SK-N-DZ (cell line): Measurements from ENCODE around the gene ZDHHC14.

Source experiments
- DNase-seq: peaks from one replicate; pipeline ENCODE4 v3.0.0-alpha.2; 2015; ENCODE audit warnings: low spot score

ZDHHC14 gene

GRCh38 chr6:157596461-157596860 lies 215.5 kb downstream of the ZDHHC14 start:
- no peak for DNase-seq

- no peak for DNase-seq
Measured at GRCh38 chr6:157596886-157597285, 215.9 kb downstream of the ZDHHC14 start.

- DNase-seq = peak; percentile 37
Measured at GRCh38 chr6:157597461-157598312, 216.7 kb downstream of the ZDHHC14 start.

- no peak for DNase-seq
Measured at GRCh38 chr6:157599191-157599590, 218.2 kb downstream of the ZDHHC14 start.

GRCh38 chr6:157600807-157601206 lies 219.8 kb downstream of the ZDHHC14 start:
- DNase-seq = no peak

- DNase-seq = no peak
Measured at GRCh38 chr6:157602521-157603295, 221.7 kb downstream of the ZDHHC14 start.

- DNase-seq = no peak
Measured at GRCh38 chr6:157603314-157603940, 222.4 kb downstream of the ZDHHC14 start.

- no peak for DNase-seq
Measured at GRCh38 chr6:157603971-157604370, 223.0 kb downstream of the ZDHHC14 start.

GRCh38 chr6:157604816-157605215 lies 223.8 kb downstream of the ZDHHC14 start:
- DNase-seq = no peak

GRCh38 chr6:157605484-157605883 lies 224.5 kb downstream of the ZDHHC14 start:
- DNase-seq = no peak

- DNase-seq = no peak
Measured at GRCh38 chr6:157606516-157606915, 225.5 kb downstream of the ZDHHC14 start.

GRCh38 chr6:157607317-157608109 lies 226.5 kb downstream of the ZDHHC14 start:
- DNase-seq = no peak

GRCh38 chr6:157608221-157609075 lies 227.5 kb downstream of the ZDHHC14 start:
- no peak for DNase-seq

- DNase-seq = no peak
Measured at GRCh38 chr6:157609117-157609516, 228.1 kb downstream of the ZDHHC14 start.

- no peak for DNase-seq
Measured at GRCh38 chr6:157609556-157609955, 228.6 kb downstream of the ZDHHC14 start.

GRCh38 chr6:157610451-157610999 lies 229.5 kb downstream of the ZDHHC14 start:
- DNase-seq = no peak

GRCh38 chr6:157611406-157611805 lies 230.4 kb downstream of the ZDHHC14 start:
- no peak for DNase-seq

- DNase-seq = no peak
Measured at GRCh38 chr6:157613011-157613522, 232.1 kb downstream of the ZDHHC14 start.

GRCh38 chr6:157614026-157614568 lies 233.1 kb downstream of the ZDHHC14 start:
- no peak for DNase-seq

GRCh38 chr6:157615420-157615769 lies 234.4 kb downstream of the ZDHHC14 start:
- no peak for DNase-seq
